Naive B cell (primary cell): ENCODE data around the gene POLDIP3. TPM values are rescaled to one million over a fixed set of nuclear protein-coding genes. Genes with fewer than 3 reads are reported as not detected.
"Not testable (repeated sequence)": the region's sequence is repeated elsewhere in the genome, so short reads cannot be mapped to it uniquely, and the experiment has no call there.

Source experiments
- ATAC-seq, 2 donors: fragments of 150-1000 bp; cut with Tn5 transposase; 2 replicates each; pipeline ENCODE4 v1.10.0; 2021; ENCODE audit warnings: low read depth in 2 of 2, mild to moderate bottlenecking in 2 of 2, moderate library complexity in 2 of 2
- DNase-seq: peaks from one replicate; pipeline ENCODE4 v3.0.0; 2022
- H3K27ac Mint-ChIP-seq, 6 donors: one replicate each; pipeline ENCODE4 v1.8.0; 2020 to 2022; ENCODE audit warnings: mild to moderate bottlenecking in 6 of 6, mixed read lengths in 6 of 6, moderate library complexity in 5 of 6, inconsistent platforms in 2 of 6
- H3K27me3 Mint-ChIP-seq, 3 donors: one replicate each; pipeline ENCODE4 v1.8.0; 2021 to 2022; ENCODE audit warnings: mixed read lengths in 3 of 3, mild to moderate bottlenecking in 1 of 3
- H3K36me3 Mint-ChIP-seq, 2 donors: one replicate each; pipeline ENCODE4 v1.8.0; 2020 to 2022; ENCODE audit warnings: mixed read lengths in 2 of 2, inconsistent platforms in 1 of 2, mild to moderate bottlenecking in 1 of 2
- H3K4me1 Mint-ChIP-seq, 3 donors: one replicate each; pipeline ENCODE4 v1.8.0; 2020 to 2022; ENCODE audit warnings: mixed read lengths in 3 of 3, inconsistent platforms in 1 of 3, mild to moderate bottlenecking in 1 of 3, moderate library complexity in 1 of 3
- H3K4me3 Mint-ChIP-seq, 8 donors: one replicate each; pipeline ENCODE4 v1.8.0; 2020 to 2022; ENCODE audit warnings: mild to moderate bottlenecking in 8 of 8, mixed read lengths in 8 of 8, moderate library complexity in 8 of 8, inconsistent platforms in 2 of 8
- H3K9me3 Mint-ChIP-seq, 7 donors: one replicate each; pipeline ENCODE4 v1.8.0; 2020 to 2022; ENCODE audit warnings: mixed read lengths in 7 of 7, mild to moderate bottlenecking in 5 of 7, inconsistent platforms in 2 of 7, moderate library complexity in 1 of 7
- polyA plus RNA-seq, 6 donors: library from polyadenylated mRNA; unstranded; fragments of 300-500 nt; fragmentation: Illumina TruSeq; gene quantifications; one replicate each; pipeline ENCODE4 v1.2.3, GENCODE V29; 2021; ENCODE audit warnings: low read depth in 6 of 6

Gene POLDIP3
- polyA plus RNA-seq, 6 donors from 2014 or later: 61.2 to 106 (median 81.3) TPM

DNA sequence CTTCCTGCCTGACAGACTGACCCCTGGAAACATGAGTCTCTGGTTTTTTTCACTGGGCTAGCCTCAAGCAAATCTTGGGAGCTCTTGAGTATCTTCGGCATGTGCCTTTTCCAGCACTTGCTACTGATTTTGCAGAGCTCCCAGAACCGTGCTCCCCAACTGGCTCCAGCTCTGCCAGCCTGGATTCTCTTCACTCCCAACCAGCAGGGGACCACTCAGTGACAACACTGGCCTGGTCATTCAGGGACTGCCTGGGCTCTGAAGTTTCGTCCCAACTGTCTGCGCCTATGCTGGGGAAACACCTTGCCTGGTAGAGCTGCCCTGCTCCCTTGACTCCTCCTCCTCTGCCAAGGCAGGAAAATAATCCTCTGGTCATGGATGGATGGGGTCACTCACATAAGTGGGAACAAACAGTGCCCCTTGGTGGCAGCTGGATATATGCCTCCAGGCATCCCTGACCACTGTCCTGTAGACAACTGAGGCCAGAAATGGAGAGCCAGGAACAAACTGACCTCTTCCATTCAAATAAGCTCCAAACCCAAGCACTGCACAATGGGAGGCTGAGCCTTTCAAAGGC is 30.2 kb downstream of the POLDIP3 start:
- Mint-ChIP-seq H3K4me3 (peak overlapping the region in 1 of 8 donors; percentile 69), H3K36me3 (peaks cover 5 to 24% of the 10 kb centered on the region in 2 donors), H3K27ac (peak overlapping the region in 1 of 6 donors; percentile 22), H3K4me1 (peaks cover 23 to 35% (median 25%) of the 10 kb centered on the region in 3 donors), H3K9me3 (no peaks in the 10 kb centered on the region), H3K27me3 (no peaks in the 10 kb centered on the region)
- ATAC-seq (no peak), DNase-seq (no peak)

DNA sequence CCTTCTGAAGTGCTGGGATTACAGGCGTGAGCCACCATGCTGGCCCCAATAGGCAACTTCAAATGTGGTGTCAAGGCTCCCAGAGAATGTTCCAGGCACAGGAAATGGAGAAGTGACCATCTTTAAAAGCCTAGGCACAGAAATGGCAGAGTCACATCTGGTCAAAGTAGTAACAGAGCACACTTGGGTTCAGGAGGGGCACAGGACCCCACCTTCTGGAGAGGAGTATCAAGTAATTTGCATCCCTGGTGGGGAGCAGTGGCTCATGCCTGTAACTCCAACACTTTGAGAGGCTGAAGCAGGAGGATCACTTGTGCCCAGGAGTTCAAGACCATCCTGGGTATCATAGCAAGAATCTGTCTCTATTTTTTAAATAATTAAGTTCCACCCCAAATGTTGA is 31.7 kb downstream of the POLDIP3 start:
- ATAC-seq (no peak), DNase-seq (no peak)
- H3K27me3 Mint-ChIP-seq: no peaks in the 10 kb centered on the region
- peaks cover 5 to 22% of the 10 kb centered on the region in 2 donors for H3K36me3 Mint-ChIP-seq
- peaks cover 23 to 34% (median 24%) of the 10 kb centered on the region in 3 donors for H3K4me1 Mint-ChIP-seq
- H3K4me3 Mint-ChIP-seq: peak overlapping the region in 6 of 8 donors; percentile 10 to 97 (median 94)
- H3K9me3 Mint-ChIP-seq: no peaks in the 10 kb centered on the region
- H3K27ac Mint-ChIP-seq: peak overlapping the region in 2 of 6 donors; percentile 61 to 92

DNA sequence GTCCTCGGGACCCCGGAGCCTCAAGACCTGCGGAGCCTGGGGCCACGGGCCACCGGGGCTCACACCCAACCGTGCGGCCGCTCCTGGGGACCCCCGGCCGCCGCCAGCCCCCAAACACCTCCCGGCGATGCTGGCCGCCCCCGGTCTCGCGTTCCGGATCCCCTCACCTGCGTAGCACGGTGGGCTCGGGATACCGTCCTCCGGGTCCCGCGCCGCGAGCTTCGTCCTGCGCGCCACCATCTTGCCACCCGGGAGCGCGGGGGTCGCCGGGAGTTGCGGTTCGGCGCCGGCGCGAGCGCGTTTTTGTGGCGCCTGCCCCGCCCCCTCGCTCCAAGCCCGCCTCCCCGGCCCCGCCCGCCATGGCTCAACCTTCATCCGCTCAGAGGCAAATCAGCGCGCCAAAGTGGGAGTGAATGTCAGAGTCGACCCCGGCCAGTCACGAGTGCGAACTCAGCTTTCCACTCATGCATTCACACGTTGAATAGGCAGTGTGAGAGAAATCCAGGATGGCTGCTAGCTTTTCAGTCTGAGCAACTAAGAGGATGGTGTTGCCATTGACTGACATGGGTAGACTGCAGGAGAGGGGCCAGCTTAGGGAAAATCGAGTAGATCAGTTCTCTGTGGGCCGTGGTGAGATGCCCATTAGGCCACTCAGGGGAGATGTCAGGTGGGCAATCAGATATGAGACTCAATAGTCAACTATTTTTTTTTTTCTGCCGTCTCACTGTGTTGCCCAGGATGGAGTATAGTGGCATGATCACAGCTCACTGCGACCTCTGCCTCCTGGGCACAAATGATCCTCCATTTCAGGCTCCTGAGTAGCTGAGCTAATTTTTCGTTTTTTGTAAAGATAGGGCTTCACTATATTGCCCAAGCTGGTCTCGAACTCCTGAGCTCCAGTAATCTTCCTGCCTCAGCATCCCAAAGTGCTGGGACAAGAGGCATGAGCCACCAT is 32.6 kb downstream of the POLDIP3 start:
- DNase-seq (peak; percentile 81), ATAC-seq (peak; percentile 85 to 87)
- Mint-ChIP-seq H3K4me1 (peaks cover 17 to 27% (median 17%) of the 10 kb centered on the region in 3 donors), H3K4me3 (peak overlapping the region; percentile 93 to 97 (median 96)), H3K27me3 (no peaks in the 10 kb centered on the region), H3K27ac (peak overlapping the region; percentile 76 to 96 (median 89)), H3K36me3 (peaks cover 5 to 12% of the 10 kb centered on the region in 2 donors), H3K9me3 (no peaks in the 10 kb centered on the region)

DNA sequence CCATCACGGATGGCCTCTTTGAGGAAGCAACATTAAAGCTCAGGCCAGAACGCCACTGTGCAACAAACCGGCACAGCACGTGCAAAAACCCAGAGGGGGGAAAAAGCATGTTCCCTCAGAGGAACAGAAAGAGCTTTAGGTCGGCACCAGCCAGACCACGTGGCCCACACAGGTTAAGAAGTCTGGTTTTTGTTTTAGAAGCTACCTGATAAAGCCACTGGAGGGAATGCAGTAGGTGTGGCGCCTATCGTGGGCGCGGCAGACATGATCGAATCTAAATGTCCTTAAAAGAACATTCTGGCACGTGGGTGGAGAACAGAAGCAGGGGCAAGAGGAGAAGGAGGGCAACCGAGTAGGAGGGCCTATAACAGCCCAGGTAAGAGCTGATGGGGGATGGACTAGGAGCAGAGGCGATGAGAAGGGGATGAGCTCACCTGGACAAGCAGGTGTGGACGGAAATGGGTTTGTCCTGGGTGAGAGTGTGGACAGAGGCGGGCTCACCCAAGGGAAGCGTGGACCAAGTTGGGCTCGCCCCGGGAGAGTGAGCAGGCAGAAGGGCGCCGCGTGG is 33.4 kb downstream of the POLDIP3 start:
- Mint-ChIP-seq H3K4me3 (peak overlapping the region; percentile 95 to 98 (median 96)), H3K27ac (peak overlapping the region; percentile 87 to 97 (median 96)), H3K4me1 (peaks cover 17 to 25% (median 17%) of the 10 kb centered on the region in 3 donors)
- H3K36me3 Mint-ChIP-seq, H3K27me3 Mint-ChIP-seq, DNase-seq, H3K9me3 Mint-ChIP-seq: not testable (repeated sequence)
- peak; percentile 56 to 57 for ATAC-seq

DNA sequence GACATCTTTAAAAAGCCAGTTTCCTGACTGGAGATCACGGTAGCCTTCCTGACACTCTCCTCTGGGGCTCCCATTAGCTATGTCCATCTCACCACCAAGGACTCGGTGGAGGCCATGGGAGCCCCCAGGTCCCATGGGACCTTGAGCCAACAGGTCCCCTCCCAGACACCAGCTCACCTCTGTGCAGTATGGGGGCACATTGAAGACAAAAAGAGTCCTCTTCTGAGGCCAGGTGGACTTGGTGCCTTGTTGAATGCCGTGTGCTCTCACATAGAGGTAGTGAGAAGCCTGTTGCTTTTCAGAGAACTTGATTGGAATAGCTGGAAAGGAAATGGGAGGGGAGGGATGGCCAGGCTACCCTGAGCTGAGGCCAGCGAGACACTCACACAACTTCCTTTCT is 34.6 kb downstream of the POLDIP3 start:
- not testable (repeated sequence) for H3K9me3 Mint-ChIP-seq, DNase-seq, H3K27me3 Mint-ChIP-seq, ATAC-seq, H3K27ac Mint-ChIP-seq, H3K36me3 Mint-ChIP-seq
- Mint-ChIP-seq H3K4me3 (peak overlapping the region in 4 of 8 donors; percentile 36 to 61 (median 48)), H3K4me1 (peaks cover 13 to 22% (median 17%) of the 10 kb centered on the region in 3 donors)

DNA sequence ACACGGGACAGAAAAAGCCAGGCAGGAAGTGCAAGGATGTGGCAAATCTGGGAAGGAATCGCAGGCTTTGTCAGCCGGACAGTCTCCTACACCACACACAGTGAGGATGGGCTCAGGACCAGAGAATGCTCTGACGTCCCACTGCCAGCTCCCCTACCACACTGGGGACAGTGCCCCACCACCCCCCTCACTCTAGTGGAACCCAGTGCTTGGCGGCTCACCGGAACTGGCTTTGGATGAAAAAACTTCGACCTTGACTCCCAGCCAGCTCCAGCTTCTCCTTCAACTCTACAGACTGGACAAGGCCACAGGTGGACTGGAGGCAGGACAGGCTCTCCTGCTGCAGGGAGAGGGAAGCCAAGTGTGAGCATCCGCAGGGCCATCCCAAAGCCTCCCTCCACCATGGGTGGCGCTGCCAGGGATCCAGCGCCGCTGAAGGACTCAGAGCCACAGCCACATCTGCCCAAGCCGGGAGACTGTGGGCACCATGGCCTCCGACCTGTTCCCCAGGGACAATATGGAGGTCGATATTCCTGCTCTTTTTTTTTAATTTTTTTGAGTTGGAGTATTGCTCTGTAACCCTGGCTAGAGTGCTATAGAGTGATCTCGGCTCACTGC is 37.0 kb downstream of the POLDIP3 start:
- Mint-ChIP-seq H3K27ac (no peak overlapping the region), H3K4me1 (peaks cover 12 to 21% (median 17%) of the 10 kb centered on the region in 3 donors), H3K27me3 (no peaks in the 10 kb centered on the region), H3K9me3 (no peaks in the 10 kb centered on the region), H3K4me3 (no peak overlapping the region), H3K36me3 (no peaks in the 10 kb centered on the region)
- ATAC-seq (no peak), DNase-seq (no peak)

DNA sequence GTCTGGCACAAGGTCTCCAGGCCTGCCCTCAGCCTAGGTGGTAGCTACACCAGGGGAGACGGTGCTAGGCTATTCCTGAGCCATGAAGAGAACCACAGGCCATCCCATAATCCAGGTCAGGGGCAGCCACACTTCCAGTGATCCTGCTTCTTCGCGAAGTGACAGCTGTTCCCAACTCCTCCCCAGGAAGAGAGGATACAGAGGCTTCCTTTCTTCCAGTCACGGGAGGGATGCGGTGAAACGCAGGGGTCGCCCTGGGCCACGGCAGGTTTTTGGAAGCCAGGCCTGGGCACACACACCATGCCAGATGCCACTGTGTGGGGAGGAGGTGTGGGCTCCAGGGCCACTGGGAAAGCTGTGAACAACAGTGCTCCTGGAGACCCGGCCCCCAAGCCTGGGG is 37.5 kb downstream of the POLDIP3 start:
- Mint-ChIP-seq H3K4me1 (peaks cover 10 to 15% (median 13%) of the 10 kb centered on the region in 3 donors), H3K4me3 (peak overlapping the region in 1 of 8 donors; percentile 50)
- not testable (repeated sequence) for H3K36me3 Mint-ChIP-seq, DNase-seq, H3K27me3 Mint-ChIP-seq, H3K9me3 Mint-ChIP-seq, H3K27ac Mint-ChIP-seq, ATAC-seq

DNA sequence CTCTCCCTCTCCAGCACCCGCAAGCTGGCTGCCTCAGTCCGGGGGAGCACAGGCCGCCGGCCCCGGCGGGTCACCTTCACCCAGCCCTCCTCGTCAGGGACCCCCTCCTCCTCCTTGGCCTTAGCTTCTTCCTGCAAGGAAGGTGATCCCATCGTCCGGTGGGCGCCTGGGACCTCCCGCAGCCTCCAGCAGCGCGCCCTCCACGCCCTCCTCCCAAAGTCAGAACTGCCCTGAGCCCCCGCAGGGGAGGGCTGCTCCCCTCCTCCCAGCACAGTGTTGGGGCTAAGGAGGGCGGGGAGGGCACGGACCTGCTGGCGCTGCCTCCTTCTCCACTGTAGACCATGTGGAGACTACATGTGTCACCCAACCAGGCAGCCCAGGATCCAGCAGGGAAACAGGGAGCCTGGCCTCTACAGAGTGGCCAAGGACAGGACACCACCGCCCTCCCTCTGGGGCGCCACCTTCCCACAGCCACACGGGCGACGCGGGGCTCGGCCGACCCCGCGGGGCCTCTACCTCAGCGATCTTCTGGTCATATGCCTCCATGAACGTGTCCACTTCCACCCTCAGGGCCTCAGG is 38.6 kb downstream of the POLDIP3 start:
- H3K27me3 Mint-ChIP-seq, H3K9me3 Mint-ChIP-seq, H3K36me3 Mint-ChIP-seq, H3K4me1 Mint-ChIP-seq, ATAC-seq, DNase-seq, H3K27ac Mint-ChIP-seq, H3K4me3 Mint-ChIP-seq: not testable (repeated sequence)

DNA sequence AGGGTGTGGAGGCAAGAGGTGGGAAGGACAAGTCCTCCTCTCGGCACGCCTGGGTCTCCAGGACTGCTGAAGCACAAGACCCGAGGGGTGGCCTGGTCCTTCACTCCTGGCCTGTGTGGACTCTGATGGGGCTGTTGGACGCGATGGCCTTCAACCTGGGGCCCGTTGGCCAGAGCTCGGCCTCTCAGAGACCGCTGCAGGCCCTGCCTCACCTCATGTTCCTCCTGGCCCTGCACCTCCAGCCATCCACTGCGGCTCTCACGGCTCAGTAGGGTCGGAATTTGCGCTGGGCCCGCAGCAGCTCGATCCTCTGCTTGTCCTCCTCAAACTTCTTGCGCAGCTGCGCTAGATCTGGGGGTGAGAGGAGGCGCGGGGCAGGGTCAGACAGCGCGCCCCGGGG is 40.2 kb downstream of the POLDIP3 start:
- not testable (repeated sequence) for H3K27ac Mint-ChIP-seq, H3K9me3 Mint-ChIP-seq, H3K4me1 Mint-ChIP-seq, H3K27me3 Mint-ChIP-seq, ATAC-seq, DNase-seq, H3K36me3 Mint-ChIP-seq, H3K4me3 Mint-ChIP-seq

DNA sequence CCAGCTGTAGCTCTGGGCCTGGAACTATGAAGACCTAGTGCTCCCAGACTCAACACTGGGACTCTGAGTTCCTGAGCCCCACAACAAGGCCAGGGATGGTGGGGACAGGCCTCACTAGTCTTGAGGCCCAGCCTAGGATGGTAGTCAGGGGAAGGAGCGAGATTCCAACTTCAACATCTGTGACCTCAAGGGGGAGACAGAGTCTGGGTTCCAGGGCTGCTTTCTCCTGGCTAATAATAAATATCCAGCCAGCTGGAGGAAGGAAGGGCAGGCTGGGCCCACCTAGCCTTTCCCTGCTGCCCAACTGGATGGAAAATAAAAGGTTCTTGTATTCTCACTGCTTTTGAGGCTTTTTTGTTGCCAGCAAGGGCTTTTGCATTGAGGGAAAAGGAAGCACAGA is 40.6 kb downstream of the POLDIP3 start:
- not testable (repeated sequence) for H3K27ac Mint-ChIP-seq, H3K4me3 Mint-ChIP-seq, ATAC-seq, H3K27me3 Mint-ChIP-seq, H3K4me1 Mint-ChIP-seq, H3K9me3 Mint-ChIP-seq, H3K36me3 Mint-ChIP-seq, DNase-seq

DNA sequence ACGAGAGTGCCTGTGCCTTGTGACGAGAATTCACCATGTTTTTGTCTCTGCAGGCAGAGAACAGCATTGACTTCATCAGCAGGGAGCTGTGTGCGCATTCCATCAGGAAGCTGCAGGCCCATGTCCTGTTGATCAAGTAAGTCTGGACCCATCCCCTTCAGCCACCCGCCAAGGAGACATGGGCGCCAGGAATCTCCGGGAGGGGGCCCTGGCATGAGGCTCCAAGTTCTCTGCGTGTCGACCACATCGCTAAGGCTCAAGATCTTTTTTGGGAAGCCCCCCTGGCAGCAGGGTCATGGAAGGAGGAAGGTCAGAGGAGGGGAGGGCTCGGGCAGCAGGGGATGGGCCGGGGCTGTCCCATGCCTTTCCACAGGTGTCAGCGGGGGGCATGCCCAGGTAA is 43.6 kb downstream of the POLDIP3 start:
- not testable (repeated sequence) for ATAC-seq, H3K36me3 Mint-ChIP-seq, H3K9me3 Mint-ChIP-seq, DNase-seq, H3K4me3 Mint-ChIP-seq, H3K4me1 Mint-ChIP-seq, H3K27me3 Mint-ChIP-seq
- peak overlapping the region in 1 of 6 donors; percentile 4 for H3K27ac Mint-ChIP-seq

DNA sequence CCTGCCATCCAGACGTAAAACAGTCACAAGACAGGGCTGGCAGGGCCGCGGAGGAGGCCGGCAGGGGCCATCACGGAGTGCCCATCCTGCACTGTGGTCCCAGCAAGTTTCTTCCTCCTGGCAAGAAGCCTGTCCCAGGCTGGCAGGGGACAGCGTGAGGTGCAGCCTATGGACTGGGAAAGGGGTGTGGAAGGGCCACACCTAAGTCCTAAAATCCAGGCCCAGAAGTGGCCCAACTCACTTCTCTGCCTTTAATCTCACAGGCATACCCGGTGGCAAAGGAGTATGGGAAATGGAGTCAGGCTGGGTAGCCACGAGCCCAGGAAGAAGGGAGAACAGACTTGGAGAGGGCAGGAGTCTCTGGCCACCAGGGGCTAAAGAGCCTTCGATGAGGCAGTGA is 44.1 kb downstream of the POLDIP3 start:
- not testable (repeated sequence) for DNase-seq, H3K36me3 Mint-ChIP-seq, H3K9me3 Mint-ChIP-seq, H3K4me1 Mint-ChIP-seq, ATAC-seq, H3K27me3 Mint-ChIP-seq
- Mint-ChIP-seq H3K27ac (peak overlapping the region in 3 of 6 donors; percentile 6 to 93 (median 57)), H3K4me3 (peak overlapping the region in 1 of 8 donors; percentile 66)

DNA sequence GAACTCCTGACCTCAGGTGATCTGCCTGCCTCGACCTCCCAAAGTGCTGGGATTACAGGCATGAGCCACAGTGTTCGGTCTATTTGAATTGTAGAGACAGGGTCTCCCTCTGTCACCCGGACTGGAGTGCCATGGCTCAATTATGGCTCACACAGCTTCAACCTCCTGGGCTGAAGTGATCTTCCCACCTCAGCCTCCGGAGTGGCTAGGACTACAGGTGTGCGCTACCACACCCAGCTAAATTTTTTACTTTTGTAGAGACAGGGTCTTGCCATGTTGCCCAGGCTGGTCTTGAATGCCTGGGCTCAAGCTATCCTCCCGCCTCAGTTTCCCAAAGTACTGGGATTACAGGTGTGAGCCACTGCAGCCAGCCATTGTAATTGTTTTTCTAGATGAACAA is 46.7 kb downstream of the POLDIP3 start:
- not testable (repeated sequence) for ATAC-seq, H3K36me3 Mint-ChIP-seq, H3K27me3 Mint-ChIP-seq, H3K9me3 Mint-ChIP-seq, DNase-seq, H3K4me3 Mint-ChIP-seq, H3K4me1 Mint-ChIP-seq, H3K27ac Mint-ChIP-seq
